Thoracic aorta (tissue), 2 donors: Measurements from ENCODE around the gene CD38. TPM values are rescaled to one million over a fixed set of nuclear protein-coding genes. Genes with fewer than 3 reads are reported as not detected.

Source experiments
- ATAC-seq: fragments of 150-250 bp; one replicate; pipeline ENCODE4 v1.8.0; 2017; ENCODE audit warnings: low read depth; ENCODE audit not compliant: insufficient number of reproducible peaks, low FRiP score
- DNase-seq: peaks from one replicate; pipeline ENCODE4 v3.0.0-alpha.2; 2020; ENCODE audit warnings: low spot score
- H3K27ac ChIP-seq, 2 donors: fragments of 200-600 bp; sonication (generic); 1 replicate in 1 of 2; 2 replicates in 1 of 2; pipeline ENCODE4 v1.5.1; 2016; ENCODE audit warnings: mild to moderate bottlenecking in 2 of 2, moderate library complexity in 2 of 2
- H3K27me3 ChIP-seq: fragments of 200-600 bp; sonication (generic); replicated peaks from 2 replicates; pipeline ENCODE4 v1.6.0; 2016; ENCODE audit warnings: mild to moderate bottlenecking; ENCODE audit not compliant: insufficient read depth
- H3K36me3 ChIP-seq: fragments of 200-600 bp; sonication (generic); one replicate; pipeline ENCODE4 v1.5.1; 2016
- H3K4me1 ChIP-seq, 2 donors: fragments of 200-600 bp; sonication (generic); 1 replicate in 1 of 2; 2 replicates in 1 of 2; pipeline versions ENCODE4 v1.5.1 to v1.6.0; 2016; ENCODE audit warnings: low read depth in 2 of 2, mild to moderate bottlenecking in 1 of 2; ENCODE audit not compliant: control insufficient read depth in 1 of 2
- H3K4me3 ChIP-seq: fragments of 200-600 bp; sonication (generic); 2 replicates; pipeline ENCODE4 v1.5.1; 2016; ENCODE audit warnings: mild to moderate bottlenecking
- H3K9me3 ChIP-seq: fragments of 200-600 bp; sonication (generic); 2 replicates; pipeline ENCODE4 v1.5.1; 2016
- total RNA-seq, 2 donors: library from RNA; depleted of rRNA; stranded (reverse); fragments of >200 nt; gene quantifications; one replicate each; pipeline versions ENCODE4 v1.1.0 to v1.2.3, GENCODE V29; 2016
- TF ChIP-seq, protein P1 (sequence below): fragments of 200-600 bp; sonication (generic); IDR thresholded peaks from one replicate; pipeline ENCODE4 v1.5.1; 2019; ENCODE audit warnings: antibody characterized with exemption

Gene CD38
- total RNA-seq, 2 donors from 2014 or later, result 3.2 to 7.8 TPM

- DNase-seq (no peak), ATAC-seq (no peak)
- no peaks in the 10 kb centered on the region for H3K9me3 ChIP-seq
- H3K36me3 ChIP-seq, result no peaks in the 10 kb centered on the region
- H3K27ac ChIP-seq, result no peak overlapping the region
- TF ChIP-seq, protein P1, sequence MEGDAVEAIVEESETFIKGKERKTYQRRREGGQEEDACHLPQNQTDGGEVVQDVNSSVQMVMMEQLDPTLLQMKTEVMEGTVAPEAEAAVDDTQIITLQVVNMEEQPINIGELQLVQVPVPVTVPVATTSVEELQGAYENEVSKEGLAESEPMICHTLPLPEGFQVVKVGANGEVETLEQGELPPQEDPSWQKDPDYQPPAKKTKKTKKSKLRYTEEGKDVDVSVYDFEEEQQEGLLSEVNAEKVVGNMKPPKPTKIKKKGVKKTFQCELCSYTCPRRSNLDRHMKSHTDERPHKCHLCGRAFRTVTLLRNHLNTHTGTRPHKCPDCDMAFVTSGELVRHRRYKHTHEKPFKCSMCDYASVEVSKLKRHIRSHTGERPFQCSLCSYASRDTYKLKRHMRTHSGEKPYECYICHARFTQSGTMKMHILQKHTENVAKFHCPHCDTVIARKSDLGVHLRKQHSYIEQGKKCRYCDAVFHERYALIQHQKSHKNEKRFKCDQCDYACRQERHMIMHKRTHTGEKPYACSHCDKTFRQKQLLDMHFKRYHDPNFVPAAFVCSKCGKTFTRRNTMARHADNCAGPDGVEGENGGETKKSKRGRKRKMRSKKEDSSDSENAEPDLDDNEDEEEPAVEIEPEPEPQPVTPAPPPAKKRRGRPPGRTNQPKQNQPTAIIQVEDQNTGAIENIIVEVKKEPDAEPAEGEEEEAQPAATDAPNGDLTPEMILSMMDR, result no peak
- H3K4me1 ChIP-seq, result no peaks in the 10 kb centered on the region
- H3K4me3 ChIP-seq, result no peak overlapping the region
- H3K27me3 ChIP-seq, result no peaks in the 10 kb centered on the region
Observed at GRCh38 chr4:15786743-15787142, 8.6 kb downstream of the CD38 start.

DNA sequence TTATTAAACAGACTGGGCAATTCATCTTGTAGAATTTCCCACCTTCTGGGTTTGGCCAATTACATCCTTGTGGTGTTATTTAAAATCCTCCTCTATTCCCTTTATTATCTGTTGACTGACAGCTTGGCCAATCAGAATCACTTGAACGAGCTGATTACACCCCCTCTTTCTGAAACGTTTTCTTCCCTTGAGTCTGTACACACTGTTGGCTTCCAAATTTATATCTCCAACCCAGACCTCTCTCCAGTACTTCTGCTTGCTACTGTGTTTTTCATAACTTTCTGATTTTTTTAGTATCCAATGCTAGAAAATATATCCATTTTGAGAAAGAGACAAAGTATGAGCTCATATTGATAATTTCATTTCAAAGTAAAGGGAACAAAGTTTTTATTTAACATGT is 14.8 kb downstream of the CD38 start:
- Histone ChIP-seq H3K9me3 (no peaks in the 10 kb centered on the region), H3K27me3 (no peaks in the 10 kb centered on the region), H3K36me3 (no peaks in the 10 kb centered on the region), H3K4me1 (no peaks in the 10 kb centered on the region), H3K27ac (no peak overlapping the region), H3K4me3 (no peak overlapping the region)
- TF ChIP-seq, protein P1, result no peak
- DNase-seq, result no peak
- no peak for ATAC-seq

- Histone ChIP-seq H3K27ac (no peak overlapping the region), H3K4me3 (no peak overlapping the region), H3K27me3 (no peaks in the 10 kb centered on the region), H3K36me3 (no peaks in the 10 kb centered on the region), H3K9me3 (no peaks in the 10 kb centered on the region), H3K4me1 (no peaks in the 10 kb centered on the region)
- ATAC-seq, result no peak
- DNase-seq, result no peak
- TF ChIP-seq, protein P1, result no peak
Observed at GRCh38 chr4:15793506-15794363, 15.6 kb downstream of the CD38 start.

DNA sequence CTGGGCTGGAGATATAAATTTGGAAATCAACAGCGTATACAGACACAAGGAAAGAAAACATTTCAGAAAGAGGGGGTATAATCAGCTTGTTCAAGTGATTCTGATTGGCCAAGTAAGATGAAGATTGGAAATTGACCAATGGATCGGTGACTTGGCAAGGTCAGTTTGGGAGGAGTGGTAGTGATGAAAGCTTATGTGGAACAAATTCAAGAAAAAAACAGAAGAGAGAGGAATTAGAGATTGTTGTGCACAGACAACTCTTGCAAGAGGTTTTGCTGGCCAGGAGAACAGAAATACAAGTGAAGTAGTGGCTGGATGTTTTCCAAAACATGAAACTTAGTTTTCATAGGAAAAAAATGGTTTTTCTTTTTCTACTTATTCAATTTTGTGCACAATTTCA is 16.3 kb downstream of the CD38 start:
- no peak for DNase-seq
- ATAC-seq, result no peak
- Histone ChIP-seq H3K27me3 (no peaks in the 10 kb centered on the region), H3K27ac (no peak overlapping the region), H3K36me3 (no peaks in the 10 kb centered on the region), H3K9me3 (no peaks in the 10 kb centered on the region), H3K4me3 (no peak overlapping the region), H3K4me1 (no peaks in the 10 kb centered on the region)
- TF ChIP-seq, protein P1, result no peak

DNA sequence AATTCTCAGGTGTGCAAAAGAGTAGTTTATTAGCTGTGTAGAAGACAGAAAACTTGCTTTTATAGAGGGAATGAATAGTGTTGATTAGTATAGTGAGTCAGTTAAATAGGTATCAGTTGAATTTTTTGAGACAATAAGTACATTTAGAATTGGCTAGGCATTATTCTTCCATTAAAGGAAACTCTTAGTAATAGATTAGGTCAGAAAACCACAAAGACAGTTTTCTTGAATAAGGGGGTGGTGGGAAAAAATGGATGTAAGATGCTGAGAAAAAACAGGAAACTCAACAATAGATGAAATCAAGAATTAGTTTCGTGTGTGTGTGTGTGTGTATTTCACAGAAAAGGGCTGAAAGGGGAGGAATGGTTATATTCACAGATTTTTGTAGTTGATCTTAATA is 16.8 kb downstream of the CD38 start:
- TF ChIP-seq, protein P1, result no peak
- DNase-seq, result no peak
- Histone ChIP-seq H3K27me3 (no peaks in the 10 kb centered on the region), H3K9me3 (no peaks in the 10 kb centered on the region), H3K27ac (no peak overlapping the region), H3K4me3 (no peak overlapping the region), H3K4me1 (no peaks in the 10 kb centered on the region), H3K36me3 (no peaks in the 10 kb centered on the region)
- no peak for ATAC-seq
